Loucy (cell line): ENCODE results near the gene CEACAM8.

Experiments used
- CTCF ChIP-seq: fragments of 200-600 bp; sonication (generic); conservative IDR thresholded peaks from 2 replicates; pipeline ENCODE4 v1.5.1; 2014; ENCODE audit warnings: mild to moderate bottlenecking, antibody characterized with exemption, low read length
- EZH2phosphoT487 ChIP-seq: fragments of 200-600 bp; IDR thresholded peaks from 2 replicates; pipeline ENCODE4 v1.6.1; 2018; ENCODE audit warnings: antibody characterized with exemption, mild to moderate bottlenecking, moderate library complexity, borderline replicate concordance

GRCh38 chr19:42553292-42554045, 41.3 kb downstream of the CEACAM8 start:
- TF ChIP-seq CTCF (no peak), EZH2phosphoT487 (no peak)
